Measurements from ENCODE around the gene SMCO2.

The SMCO2 gene

GRCh38 chr12:27456618-27457017 is 10.1 kb downstream of the SMCO2 start:
- no peak overlapping the region for H3K4me3 ChIP-seq (ENCODE audit: low read depth, low read length)
- H3K36me3 ChIP-seq (ENCODE audit: control insufficient read depth in 2 of 2, insufficient read depth in 1 of 2, low read length in 2 of 2), result no peaks in the 10 kb centered on the region
- no peaks in the 10 kb centered on the region for H3K9me3 ChIP-seq (ENCODE audit: control insufficient read depth, insufficient read depth, low read depth, low read length)
- POLR2A ChIA-PET, result no interaction called here
- CTCF ChIA-PET, result no interaction called here
- H3K4me1 ChIP-seq (ENCODE audit: control insufficient read depth, insufficient read depth, low read length), result no peaks in the 10 kb centered on the region
- TF ChIP-seq TRIM28 (IDR thresholded peaks at IDR 0.05; ENCODE audit: borderline replicate concordance, low read length) (no peak), ZNF121 (tag by site-specific recombination; IDR thresholded peaks at IDR 0.05) (no peak), ZNF214 (tag by site-specific recombination; IDR thresholded peaks at IDR 0.05; ENCODE audit: borderline replicate concordance) (no peak), ZNF501 (tag by site-specific recombination; IDR thresholded peaks at IDR 0.05) (no peak)
- H3K27ac ChIP-seq (ENCODE audit: extremely low read depth, low read depth, low read length), result no peak overlapping the region

DNA sequence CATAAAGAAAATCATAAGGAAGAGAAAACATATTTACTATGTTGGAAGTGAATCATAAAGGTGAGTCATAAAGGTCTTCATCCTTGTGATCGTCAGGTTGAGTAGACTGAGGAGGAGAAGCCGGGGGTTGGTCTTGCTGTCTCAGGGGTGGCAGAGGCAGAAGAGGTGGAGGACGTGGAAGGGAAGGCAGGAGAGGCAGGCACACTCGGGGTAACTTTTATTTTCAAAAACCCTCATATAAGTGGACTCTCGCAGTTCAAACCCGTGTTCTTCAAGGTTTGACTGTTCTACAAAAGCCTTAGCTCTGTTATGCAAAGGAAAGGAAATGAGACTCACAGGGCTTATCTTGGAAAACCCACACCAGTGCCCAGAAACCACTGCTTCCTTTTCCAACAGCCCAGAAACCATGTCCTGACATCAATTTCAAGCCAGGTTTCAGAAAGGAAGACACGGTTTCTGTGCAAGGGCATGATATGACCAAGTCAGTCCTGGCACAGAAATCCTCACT is 14.0 kb downstream of the SMCO2 start:
- Histone ChIP-seq H3K4me3 (ENCODE audit: low read depth, low read length) (no peak overlapping the region), H3K9me3 (ENCODE audit: control insufficient read depth, insufficient read depth, low read depth, low read length) (no peaks in the 10 kb centered on the region), H3K36me3 (ENCODE audit: control insufficient read depth in 2 of 2, insufficient read depth in 1 of 2, low read length in 2 of 2) (no peaks in the 10 kb centered on the region), H3K4me1 (ENCODE audit: control insufficient read depth, insufficient read depth, low read length) (no peaks in the 10 kb centered on the region), H3K27ac (ENCODE audit: extremely low read depth, low read depth, low read length) (no peak overlapping the region)
- TF ChIP-seq ZNF830 (tag by site-specific recombination; IDR thresholded peaks at IDR 0.05; ENCODE audit: low read depth) (no peak), ZNF529 (tag by site-specific recombination; IDR thresholded peaks at IDR 0.05; ENCODE audit: insufficient replicate concordance) (no peak), CTCF (tag by site-specific recombination; IDR thresholded peaks at IDR 0.05) (no peak), OSR2 (tag by site-specific recombination; IDR thresholded peaks at IDR 0.05) (no peak), EGR2 (tag by site-specific recombination; IDR thresholded peaks at IDR 0.05; ENCODE audit: low read depth) (0 out of 2 replicates have a peak, but pooled peaks have one; percentile 19), GLIS1 (tag by site-specific recombination; IDR thresholded peaks at IDR 0.05) (no peak), ZBTB11 (tag by site-specific recombination; conservative IDR thresholded peaks at IDR 0.05; ENCODE audit: low read depth) (no peak)
- CTCF ChIA-PET, result interaction anchor here (0.5 to 2.2 kb wide), 3 partner anchors 25 to 314 kb away, joined by 3 to 9 read pairs (median 4); no protein-coding TSS in a partner anchor
- POLR2A ChIA-PET, result no interaction called here

GRCh38 chr12:27462151-27462694 is 15.7 kb downstream of the SMCO2 start:
- H3K36me3 ChIP-seq (ENCODE audit: control insufficient read depth in 2 of 2, insufficient read depth in 1 of 2, low read length in 2 of 2), result no peaks in the 10 kb centered on the region
- ChIA-PET POLR2A (no interaction called here), CTCF (interaction anchor here (0.6 to 2.2 kb wide), 2 partner anchors 27 to 35 kb away, joined by 3 to 9 read pairs; no protein-coding TSS in a partner anchor)
- H3K4me1 ChIP-seq (ENCODE audit: control insufficient read depth, insufficient read depth, low read length), result no peaks in the 10 kb centered on the region
- no peak overlapping the region for H3K27ac ChIP-seq (ENCODE audit: extremely low read depth, low read depth, low read length)
- TF ChIP-seq ZBTB21 (tag by site-specific recombination; IDR thresholded peaks at IDR 0.05) (no peak), ZNF248 (tag by site-specific recombination; IDR thresholded peaks at IDR 0.05) (no peak), ZNF26 (tag by site-specific recombination; IDR thresholded peaks at IDR 0.05) (no peak), ZNF747 (tag by site-specific recombination; IDR thresholded peaks at IDR 0.05) (no peak), ZNF175 (tag by site-specific recombination; IDR thresholded peaks at IDR 0.05) (no peak), ZNF16 (tag by site-specific recombination; IDR thresholded peaks at IDR 0.05; ENCODE audit: low read depth) (no peak), ZNF521 (tag by site-specific recombination; IDR thresholded peaks at IDR 0.05) (no peak), ZNF776 (tag by site-specific recombination; IDR thresholded peaks at IDR 0.05; ENCODE audit: borderline replicate concordance) (no peak), ZNF664 (tag by site-specific recombination; IDR thresholded peaks at IDR 0.05) (no peak), ZNF677 (tag by site-specific recombination; IDR thresholded peaks at IDR 0.05) (no peak), SALL2 (tag by site-specific recombination; IDR thresholded peaks at IDR 0.05; ENCODE audit: borderline replicate concordance) (no peak), ZNF138 (tag by site-specific recombination; IDR thresholded peaks at IDR 0.05; ENCODE audit: borderline replicate concordance) (no peak), ZNF837 (tag by site-specific recombination; IDR thresholded peaks at IDR 0.05) (no peak)
- TF ChIP-seq, protein P1, sequence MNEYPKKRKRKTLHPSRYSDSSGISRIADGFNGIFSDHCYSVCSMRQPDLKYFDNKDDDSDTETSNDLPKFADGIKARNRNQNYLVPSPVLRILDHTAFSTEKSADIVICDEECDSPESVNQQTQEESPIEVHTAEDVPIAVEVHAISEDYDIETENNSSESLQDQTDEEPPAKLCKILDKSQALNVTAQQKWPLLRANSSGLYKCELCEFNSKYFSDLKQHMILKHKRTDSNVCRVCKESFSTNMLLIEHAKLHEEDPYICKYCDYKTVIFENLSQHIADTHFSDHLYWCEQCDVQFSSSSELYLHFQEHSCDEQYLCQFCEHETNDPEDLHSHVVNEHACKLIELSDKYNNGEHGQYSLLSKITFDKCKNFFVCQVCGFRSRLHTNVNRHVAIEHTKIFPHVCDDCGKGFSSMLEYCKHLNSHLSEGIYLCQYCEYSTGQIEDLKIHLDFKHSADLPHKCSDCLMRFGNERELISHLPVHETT (tag by site-specific recombination; IDR thresholded peaks at IDR 0.05), result no peak
- no peaks in the 10 kb centered on the region for H3K9me3 ChIP-seq (ENCODE audit: control insufficient read depth, insufficient read depth, low read depth, low read length)
- H3K4me3 ChIP-seq (ENCODE audit: low read depth, low read length), result no peak overlapping the region

All from HEK293 (cell line).